NCI-H82 treated with DMSO at 0.1 percent for 48 hours (cell line): Measurements from ENCODE around the gene ASIC2.

Source experiments
- DNase-seq: peaks from one replicate; lab custom pipeline; 2025; ENCODE audit not compliant: unreplicated experiment; lab: John Stamatoyannopoulos, UW

ASIC2 gene

DNA sequence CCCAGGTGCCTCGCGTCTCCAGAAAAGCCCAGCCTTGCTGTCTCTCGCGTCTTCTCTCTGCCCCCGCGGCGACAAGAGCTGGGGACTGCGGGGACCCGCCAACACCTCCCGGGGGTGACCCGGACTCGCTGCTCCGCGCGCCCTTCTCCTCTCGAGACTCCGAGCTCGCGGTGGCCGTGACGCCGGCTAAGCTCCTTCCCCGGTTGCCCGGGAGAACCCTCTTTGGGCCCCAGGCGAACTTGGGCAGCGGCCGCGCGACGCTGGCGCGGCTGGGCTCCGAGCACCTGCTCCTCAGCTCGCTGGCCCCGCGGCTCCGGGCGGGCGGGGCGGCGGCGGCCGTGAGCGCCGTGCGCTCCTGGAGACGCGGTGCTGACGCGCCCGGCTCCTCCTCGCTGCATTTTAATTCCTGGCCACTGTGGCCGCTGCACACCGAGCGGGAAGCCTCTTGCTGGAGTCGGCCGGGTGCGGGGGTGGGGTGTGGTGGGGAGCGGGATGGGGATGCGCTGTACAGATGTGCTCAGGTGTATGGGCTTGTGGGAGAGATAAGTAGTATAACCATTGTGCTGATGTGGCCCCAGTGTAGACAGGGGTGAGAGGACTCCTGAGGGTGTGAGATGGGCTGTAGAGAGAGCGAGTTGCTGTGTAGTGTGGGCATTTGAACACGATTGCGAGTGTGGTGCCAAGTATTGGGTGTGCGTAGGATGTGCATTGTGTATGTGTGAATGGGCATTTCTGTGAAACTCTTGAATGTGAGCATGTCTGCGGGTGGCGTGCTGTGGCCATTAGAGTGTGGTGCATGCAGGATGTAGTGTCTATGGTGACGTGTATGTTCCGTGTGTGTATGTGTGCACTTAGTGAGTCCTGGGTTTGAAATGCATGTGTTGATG is at the start of gene ASIC2:
TSS of gene ASIC2 (minus strand) at position 315 of the 887 bp plus-strand sequence.
- no peak for DNase-seq

DNA sequence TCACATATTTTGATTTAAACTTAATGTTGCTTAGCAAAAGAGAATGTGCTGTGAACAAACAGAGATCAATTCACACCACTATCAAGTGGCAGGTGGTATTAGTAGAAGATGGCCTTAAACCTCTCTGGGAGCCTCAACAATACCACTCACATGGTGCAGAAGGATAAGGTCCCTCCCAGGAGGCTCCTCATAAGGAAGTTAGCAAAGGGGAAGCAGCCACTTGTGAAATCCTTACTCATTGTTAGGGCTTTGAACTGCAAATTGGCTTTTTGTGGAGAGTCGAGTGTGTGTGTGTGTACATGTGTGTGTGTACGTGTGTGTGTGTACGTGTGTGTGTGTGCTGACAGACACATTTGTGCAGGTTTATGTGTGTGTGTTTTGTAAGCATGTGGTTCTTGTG is 48.9 kb upstream of the ASIC2 start:
- no peak for DNase-seq

DNA sequence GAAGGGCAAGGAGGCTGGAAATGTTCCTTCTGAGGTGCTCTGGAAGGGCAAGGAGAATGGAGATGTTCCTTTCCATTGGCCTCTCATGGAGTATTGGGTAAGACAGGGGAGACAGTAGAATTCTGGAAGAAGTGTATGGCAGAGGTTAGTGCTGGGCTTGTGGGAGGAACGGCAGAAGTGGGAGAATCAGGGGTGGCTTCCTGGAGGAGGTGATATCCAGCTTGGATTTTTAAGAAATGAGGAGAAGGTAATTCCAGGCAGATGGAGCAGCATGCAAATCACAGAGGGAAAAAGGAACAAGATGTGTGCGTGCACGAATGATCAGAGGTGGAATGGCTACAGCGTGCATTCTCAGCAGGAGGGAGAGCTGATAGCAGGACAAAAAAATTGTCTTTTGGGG is 45.1 kb upstream of the ASIC2 start:
- DNase-seq: no peak

DNA sequence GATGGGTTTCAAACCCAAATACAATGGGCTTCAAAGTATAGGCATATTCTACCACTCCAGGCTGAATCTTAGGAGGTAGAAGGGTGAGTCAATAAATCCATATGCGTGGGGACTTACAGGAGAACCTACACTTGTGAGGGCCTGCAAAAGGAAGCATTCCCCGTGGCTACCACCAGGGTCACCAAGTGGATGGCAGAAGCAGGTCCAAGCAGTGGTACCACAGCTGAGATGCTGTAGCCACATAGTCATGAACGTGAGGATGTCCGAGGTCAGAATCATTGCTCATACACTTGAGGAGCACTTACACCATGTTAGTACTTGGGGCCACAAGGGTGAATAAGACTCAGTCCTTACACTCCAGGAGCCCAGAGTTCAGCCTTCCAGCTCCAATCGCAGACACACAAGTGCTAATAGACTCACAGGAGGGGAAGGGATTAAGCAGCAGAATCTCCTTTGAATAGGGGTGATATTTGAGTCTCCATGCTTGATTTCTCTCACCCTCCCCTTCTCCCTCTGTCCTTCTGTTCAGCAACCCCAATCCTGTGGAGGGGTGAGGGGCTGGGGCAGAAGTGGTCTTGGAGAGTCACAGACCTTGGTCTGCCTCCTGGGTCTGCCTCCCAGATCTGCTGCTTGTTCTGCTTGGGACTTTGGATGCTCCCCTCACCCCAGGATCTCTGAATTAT is 42.5 kb upstream of the ASIC2 start:
- DNase-seq: no peak

DNA sequence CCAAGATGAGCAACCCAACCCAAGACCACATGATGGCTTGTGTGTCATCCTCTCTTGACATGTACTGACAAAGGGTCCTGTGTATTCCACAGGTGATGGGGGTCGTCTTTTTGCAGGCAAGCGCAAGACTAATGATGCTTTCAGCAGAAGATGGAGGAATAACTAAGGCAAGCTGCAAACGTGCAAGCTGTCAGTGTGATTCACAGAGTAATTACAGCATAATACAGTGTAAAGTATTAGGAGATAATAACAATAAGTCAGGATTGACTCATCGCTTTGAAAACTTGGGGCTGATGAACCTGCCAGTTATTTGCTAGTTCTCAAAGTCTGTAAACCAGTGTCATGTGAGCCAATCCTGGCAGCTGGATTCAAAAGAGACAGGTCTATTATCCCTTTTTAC is 41.6 kb upstream of the ASIC2 start:
- DNase-seq: no peak

DNA sequence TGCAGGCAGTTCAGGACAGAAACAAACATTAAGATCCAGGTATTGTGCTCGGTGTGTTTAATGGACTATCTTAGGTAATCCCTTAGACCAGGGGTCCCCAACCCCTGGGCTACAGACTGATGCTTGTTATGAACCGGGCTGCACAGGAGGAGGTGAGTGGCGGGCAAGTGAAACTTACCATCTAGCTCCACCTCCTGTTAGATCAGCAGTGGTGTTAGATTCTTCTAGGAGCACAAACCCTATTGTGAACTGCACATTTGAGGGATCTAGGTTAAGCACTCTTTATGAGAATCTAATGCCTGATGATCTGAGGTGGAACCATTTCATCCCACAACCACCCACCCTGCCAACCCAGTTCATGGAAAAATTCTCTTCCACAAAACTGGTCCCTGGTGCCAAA is 37.8 kb upstream of the ASIC2 start:
- DNase-seq: no peak

DNA sequence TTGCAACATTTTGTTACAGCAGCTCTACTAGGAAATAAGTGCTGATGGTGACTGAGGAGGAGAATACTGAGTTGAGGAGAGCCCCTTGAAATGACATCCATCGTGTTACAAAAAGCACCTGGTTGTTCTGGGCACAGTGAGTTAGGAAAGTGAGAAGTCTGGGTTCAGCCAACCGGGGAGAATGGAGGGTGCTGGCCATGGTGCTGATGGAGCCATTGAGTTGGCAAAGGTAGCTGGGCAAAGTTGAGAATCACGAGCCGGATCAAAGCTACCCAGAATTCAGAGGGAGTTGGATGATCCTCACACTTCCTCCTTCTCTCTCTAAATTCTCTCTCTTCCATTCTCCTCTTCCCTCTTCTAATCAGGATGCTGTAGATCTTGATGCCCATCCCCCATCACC is 35.0 kb upstream of the ASIC2 start:
- no peak for DNase-seq

DNA sequence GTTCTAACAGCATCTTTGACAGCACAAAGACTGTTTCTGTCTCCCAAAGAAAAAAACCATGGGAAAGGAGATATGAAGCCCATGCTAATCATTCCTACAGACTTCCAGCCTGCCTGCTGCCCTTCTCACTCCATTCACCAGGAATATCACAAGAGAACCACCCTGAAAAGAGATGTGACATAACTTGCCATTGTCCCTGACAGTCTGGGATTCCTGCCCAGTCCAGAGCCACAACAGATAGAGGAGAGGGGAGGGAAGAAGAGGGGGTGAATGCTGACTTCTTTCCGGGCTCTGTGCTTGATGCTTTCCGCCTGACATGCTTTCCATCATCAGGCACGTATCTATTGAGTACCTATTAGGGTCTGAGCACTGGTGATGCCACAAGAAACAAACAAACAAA is 31.6 kb upstream of the ASIC2 start:
- DNase-seq: no peak

DNA sequence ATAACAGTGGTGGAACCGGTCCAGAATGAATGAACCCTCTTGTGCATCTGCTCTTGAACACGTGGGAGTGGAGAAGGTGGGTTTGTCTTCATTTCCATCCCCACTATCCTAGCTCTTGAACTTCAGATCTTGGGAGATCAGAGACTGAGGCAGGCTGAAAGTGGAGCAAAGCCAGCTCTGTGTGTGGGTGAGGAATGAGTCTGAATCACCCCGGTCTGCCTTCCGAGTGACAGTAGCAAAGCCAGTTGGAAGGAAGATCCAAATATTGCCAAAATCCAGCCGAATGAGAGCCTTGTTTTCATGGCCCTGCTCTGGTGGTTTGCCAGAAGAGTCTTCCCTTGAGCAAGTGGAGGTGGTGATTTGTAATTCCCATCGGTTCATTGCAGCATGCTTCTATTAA is 29.0 kb upstream of the ASIC2 start:
- DNase-seq: no peak

DNA sequence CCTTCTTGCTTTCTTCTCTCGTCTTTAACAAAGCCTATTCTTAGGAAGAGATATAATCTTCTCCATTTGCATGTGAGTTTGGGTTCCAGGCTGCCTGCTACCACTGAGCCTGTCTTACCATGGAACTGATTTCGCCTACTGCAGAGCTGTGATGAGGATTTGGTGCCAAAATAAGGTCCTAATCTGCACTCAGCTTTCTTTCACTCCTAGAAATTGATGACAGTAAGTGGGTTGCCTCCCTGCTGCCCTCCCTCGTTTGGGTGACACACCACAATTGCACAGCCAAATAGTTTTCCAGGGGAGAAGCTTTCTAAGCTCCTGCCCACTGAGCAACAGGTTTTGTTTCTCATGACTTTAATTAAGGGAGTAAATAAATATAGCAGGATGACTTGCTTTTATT is 25.1 kb upstream of the ASIC2 start:
- no peak for DNase-seq

DNA sequence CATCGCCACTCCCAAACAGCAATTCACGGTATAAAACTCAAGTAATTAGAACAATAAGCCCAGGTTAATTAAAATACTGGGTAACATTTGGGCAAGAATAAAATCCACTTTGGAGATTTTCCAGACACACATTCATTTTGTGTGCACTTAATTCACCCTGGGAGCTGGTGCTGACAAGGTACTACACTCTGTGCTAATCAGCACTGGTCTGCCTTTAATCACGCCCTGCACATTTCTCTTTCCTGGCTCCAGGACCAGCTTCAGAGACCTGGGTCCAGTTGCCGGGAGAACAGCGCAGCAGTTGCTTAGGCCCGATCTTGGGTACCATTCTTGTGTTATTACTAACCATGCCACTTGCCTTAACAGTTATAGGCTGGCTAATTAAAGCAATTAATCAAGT is 23.7 kb upstream of the ASIC2 start:
- DNase-seq: no peak

DNA sequence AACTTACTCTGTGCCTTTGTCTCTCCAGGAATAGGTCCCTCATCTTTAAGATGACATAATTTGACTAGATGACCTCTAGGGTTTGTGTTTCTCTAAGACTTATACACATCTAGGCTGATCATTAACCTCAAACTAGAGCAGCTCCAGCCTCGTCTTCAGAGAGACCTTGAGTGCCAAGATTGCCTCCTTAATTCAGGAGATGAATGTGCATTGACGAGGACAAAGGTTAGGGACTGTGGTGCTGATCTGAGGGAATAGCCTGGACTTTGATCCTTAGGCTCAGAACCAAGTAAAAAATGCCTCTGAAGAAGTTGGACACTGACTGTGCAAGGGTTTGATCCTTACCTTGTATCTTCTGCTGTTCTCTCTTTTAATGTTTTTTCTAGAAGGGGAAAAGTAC is 17.2 kb upstream of the ASIC2 start:
- no peak for DNase-seq

DNA sequence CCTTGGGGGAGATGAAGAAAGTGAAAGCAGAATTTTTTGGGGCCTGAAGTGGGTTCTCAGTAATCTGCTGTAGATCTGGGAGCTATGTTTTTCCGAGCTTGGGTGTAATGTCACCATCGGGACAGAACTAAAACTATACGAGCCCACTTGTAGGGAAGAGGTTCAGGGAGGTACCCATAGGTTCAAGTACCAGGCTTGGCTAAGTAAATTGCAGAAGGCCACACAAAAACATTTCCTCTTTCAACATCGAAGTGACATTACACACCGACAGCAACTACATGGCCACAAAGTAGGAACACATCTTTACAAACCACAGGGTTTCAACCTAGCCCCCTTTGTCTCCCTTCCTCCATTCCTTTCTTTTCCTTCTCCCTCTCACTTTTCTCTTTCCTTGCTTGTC is 10.2 kb upstream of the ASIC2 start:
- no peak for DNase-seq

DNA sequence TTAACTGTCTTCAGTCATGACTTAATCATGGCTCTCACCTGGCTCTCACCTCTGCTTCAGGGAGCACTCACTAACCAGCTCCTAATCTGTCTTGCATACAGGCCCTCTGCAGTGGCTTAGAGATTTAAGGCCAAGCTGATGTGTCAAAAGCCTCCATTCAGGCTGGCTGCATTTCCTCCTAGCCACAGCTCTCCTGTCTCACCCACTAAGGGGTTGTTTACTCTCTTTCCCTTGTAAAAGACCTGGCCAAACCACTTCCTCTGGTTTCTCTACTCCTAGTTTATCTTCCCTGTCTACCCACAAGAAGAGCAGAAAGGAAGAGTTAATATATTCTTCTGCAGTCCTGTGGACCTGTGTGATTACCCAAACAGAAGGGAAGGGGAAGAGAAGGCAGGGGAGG is 9.3 kb upstream of the ASIC2 start:
- no peak for DNase-seq

DNA sequence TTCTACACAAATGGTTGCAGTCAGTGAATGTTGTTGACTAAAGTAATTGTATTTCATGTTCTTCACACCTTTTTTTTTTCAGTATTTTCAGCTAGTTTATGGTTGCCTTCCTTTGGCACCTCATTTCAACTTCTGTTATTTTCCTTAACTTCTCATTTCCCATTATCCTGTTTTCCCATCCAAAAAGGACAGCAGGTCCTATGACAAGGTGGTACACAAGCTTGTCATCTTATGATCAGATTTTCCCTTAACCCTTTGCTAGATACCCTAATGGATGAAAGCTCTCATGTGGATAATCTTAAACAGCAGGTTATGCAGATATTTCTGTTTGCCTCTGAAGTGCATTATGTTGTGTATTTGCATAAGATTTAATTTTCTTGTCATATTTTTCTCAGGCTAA is 7.1 kb upstream of the ASIC2 start:
- DNase-seq: no peak

DNA sequence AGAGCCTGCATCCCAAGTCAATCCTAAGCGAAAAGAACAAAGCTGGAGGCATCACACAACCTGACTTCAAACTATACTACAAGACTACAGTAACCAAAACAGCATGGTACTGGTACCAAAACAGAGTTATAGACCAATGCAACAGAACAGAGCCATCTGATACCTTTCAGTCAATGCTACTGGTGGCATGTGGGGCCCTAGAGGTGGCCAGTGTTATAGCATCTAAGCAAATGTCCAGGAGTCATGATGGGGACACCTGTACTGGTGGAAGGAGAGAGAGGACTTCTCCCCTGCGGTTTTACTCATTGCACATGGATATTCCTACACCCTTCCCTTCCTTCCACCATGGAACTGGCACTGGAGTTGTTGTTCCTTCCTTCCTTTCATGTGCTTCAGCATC is 6.0 kb upstream of the ASIC2 start:
- no peak for DNase-seq

DNA sequence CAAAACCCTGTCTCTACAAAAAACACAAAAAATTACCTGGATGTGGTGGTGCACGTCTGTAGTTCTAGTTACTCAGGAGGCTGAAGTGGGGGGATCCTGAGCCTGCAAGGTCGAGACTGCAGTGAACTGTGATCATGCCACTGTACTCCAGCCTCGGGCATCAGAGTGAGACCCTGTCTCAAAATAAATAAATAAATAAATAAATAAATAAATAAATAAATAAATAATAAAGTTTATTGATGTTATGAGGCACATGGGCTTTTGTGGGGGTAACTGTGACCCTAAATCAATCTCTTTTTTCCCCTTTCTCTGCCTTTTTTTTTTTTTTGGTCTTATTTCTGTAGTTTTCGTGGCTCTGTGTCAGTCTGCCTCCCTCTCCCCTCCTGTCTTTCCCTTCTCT is 4.5 kb upstream of the ASIC2 start:
- DNase-seq: no peak

DNA sequence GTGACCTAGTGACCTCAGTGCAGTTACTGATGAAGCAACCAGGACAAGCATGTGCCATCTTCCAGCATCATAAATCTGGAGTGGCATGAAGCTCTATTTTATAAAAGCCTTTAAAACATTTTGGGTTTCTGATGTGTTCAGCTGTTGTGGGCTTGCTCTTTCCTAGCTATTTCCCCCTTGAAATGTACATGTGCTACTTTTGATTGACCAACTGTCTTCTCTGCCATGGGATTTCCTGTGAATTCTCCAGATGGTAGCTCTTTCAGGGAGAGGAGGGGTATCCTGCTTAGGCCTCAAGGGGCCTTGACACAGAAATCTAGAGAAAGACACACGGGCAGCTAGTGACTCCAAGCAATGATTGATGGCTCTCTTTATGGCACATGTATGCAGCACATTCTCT is 1.9 kb upstream of the ASIC2 start:
- no peak for DNase-seq

DNA sequence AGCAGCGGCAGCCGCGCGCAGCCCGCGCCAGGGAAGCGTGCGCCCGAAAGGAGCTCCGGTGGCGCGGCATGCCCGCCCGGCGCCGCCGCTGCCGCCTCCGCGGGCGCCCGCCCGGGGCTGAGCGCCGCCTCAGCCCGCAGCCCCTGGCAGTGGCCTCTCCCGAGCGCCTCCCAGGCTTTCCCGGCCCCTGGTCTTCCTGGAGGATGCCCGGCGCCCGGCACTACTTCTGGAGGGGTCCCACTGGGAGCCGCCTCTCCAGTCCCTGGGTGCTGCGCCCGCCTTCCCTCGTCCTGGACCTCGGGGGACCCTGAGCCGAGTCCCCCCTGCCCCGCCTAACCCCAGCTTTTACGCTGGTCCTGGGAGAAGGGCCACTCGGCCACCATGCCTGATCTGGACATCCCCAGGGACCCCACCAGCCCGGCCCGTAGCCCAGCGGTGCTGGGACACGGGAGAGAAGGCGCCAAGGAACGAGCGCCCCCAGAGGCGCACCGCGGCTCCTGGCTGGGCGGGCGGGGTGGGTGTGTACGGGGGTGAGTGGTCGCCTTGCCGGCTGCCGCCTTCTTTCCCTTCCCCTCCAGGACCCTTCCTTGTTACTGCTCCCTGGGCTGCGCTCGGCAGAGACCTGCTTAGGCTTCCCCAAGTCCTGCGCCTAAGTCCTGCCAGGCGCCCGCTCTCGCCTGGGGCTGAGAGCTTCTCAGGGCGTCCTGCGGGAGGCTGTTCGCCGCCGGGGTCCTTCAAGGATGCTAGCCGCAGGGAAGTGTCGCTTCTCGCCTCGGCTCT is 704 bp downstream of the ASIC2 start:
- no peak for DNase-seq

DNA sequence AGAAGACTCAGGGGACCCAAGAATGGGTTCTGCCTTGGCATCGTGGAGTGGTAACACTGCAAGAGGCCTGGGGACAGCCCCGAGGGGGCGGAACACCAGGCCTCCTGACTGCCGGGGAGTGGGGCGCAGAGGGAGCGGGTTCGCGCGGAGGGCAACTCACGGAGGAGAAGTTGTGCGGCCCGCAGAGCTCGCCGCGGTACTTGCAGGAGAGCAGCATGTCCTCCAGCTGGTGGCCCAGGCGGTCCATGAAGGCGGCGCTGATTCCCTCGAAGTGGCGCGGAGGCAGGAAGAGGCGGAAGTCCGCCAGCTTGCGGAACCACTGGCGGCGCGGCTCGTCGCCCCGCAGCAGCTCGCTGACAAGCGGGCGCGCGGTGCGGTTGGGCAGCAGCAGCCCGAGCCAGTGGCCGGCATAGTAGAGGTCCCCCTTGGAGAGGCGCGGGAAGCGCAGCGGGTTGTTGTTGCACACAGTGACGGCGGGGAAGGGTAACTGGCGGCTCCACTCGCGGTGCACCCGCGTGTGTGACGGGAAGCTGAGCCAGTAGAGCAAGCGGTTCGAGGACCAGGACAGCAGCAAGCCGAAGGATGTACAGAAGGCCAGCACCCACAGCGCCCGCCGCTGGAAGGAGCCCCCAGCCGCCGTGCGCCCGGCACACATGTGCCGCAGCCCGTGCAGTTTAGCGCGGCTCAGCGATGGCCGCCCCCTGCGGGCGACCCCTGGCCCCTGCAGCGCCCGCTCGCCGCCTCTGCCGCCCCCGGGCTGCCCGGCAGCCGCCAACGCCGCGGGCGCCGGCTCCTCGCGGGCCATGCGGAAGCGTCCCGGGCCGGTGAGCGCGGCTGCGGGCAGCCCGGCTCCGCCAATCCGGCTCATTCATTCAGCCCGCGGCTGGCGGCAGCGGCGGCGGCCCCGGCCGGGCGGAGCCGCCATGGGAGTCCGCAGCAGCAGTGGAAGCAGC is 1.6 kb downstream of the ASIC2 start:
- DNase-seq: no peak

DNA sequence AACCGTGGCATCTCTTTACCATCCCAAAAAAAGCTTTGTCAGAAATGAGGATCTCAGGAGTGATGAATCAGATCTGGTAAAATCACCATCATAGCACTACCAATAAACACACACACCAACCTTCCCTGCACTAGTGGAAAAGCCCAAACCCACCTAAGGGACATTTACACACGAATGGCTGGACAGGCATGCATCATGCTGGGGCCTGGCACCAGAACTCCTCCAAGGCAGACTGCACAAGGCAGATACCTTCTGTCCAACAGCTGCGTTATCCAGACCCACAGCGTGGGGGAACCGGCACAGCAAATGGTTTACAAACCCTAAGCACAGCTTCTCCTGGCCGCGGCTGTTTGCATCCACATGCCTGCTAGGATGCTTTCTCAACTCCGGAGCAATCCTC is 2.8 kb downstream of the ASIC2 start:
- no peak for DNase-seq
